Measurements from ENCODE around the gene STK32B. TPM values are rescaled to one million over a fixed set of nuclear protein-coding genes. Genes with fewer than 3 reads are reported as not detected.

The STK32B gene
- total RNA-seq, 1 experiment from 2014 or later, result 1.1 TPM

DNA sequence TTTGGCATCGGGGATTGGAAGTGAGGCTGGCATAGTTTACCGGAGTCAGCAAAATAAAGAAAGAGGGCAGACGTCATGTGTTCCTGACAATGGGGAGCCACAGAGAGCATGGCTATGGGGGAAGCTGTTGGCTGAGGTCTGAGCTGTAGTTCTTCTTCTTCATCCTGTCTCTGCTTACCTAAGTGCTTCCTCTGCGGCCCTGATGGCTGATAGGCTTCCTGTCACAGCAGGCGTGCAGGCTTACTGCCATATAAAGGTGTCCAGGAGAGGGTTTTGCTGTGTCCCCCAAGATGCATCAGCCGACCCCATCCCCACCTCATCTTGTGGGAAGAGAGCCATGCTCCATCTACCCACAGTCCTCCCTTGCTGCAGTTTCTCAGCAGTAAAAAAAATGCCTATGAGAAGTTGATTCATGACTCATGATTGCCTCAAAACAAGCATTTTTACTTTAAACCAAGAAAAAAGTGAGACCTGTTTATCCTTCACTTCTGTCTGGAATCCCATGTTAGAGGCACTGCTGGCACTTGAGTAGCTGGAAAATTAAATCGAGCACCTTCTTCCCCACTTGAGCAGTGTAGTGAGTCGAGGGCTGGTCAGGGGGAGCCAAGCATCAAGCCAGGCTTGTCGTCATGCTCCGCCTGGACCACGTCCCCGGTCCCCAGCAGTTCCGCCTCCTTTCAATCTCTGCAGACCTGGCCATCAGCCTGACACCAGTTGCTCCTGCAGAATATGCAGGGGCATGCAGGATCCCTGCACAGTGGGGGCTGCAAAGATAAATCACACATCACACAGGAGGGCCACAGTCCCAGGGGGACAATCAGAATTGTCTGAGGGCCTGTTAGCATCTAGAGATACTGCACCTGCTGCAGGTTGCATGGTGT is 419.3 kb downstream of the STK32B start:
- Histone ChIP-seq H3K9me2 (replicated peaks; ENCODE audit: low read length) (no peaks in the 10 kb centered on the region), H4K20me1 (ENCODE audit: low read length) (no peaks in the 10 kb centered on the region), H3K4me2 (ENCODE audit: low read length) (no peak overlapping the region), H2AFZ (ENCODE audit: low read length) (no peak overlapping the region), H3K27ac (ENCODE audit: low read length) (no peak overlapping the region), H3F3A (ENCODE audit: low read length, unreplicated experiment) (no peaks in the 10 kb centered on the region), H3K4me1 (ENCODE audit: insufficient read depth, low read length) (no peaks in the 10 kb centered on the region), H3K9me3 (ENCODE audit: low read length) (no peaks in the 10 kb centered on the region), H3K27me3 (ENCODE audit: low read length) (no peaks in the 10 kb centered on the region), H3K4me3 (ENCODE audit: low read length) (no peak overlapping the region), H3K9ac (ENCODE audit: low read length) (no peak overlapping the region), H3K79me2 (ENCODE audit: low read length) (no peaks in the 10 kb centered on the region), H3K36me3 (ENCODE audit: low read depth, low read length) (no peaks in the 10 kb centered on the region)
- DNase-seq (no peak), ATAC-seq (no peak)
- TF ChIP-seq EZH2phosphoT487 (IDR thresholded peaks at IDR 0.05; ENCODE audit: borderline replicate concordance, low read length), result no peak
- no peak for TF ChIP-seq EZH2 (IDR thresholded peaks at IDR 0.05; ENCODE audit: low read length, unreplicated experiment)
- no peak for TF ChIP-seq CTCF (conservative IDR thresholded peaks at IDR 0.05; ENCODE audit: low read depth, low read length)
- intact Hi-C loops (cut with micrococcal nuclease), result no loop called here
- no TSS peak for BruUV-seq (replicated peaks)
- ChIA-PET CTCF (interaction anchor here (0.6 kb wide), 1 partner anchor 267 kb away, joined by 3 read pairs; no protein-coding TSS in a partner anchor), POLR2A (ENCODE audit: unreplicated experiment) (no interaction called here)

DNA sequence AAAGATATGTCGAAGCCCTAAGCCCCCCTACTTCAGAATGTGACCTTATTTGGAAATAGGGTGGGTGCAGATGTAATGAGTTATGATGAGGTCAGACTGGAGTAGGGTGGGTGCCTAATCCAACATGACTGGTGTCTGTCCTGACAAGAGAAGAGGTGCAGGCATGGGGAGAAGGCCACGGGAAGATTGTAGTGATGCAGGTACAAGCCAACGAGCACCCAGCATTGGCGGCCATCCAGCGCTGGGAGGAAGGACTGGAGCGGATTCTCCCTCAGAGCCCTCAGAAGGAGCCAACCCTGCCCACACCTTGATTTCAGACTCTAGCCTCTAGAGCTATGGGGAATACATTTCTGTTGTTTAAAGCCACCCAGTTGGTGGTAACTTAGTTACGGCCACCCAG is 419.9 kb downstream of the STK32B start:
- TF ChIP-seq EZH2phosphoT487 (IDR thresholded peaks at IDR 0.05; ENCODE audit: borderline replicate concordance, low read length), result no peak
- no peak for TF ChIP-seq CTCF (conservative IDR thresholded peaks at IDR 0.05; ENCODE audit: low read depth, low read length)
- TF ChIP-seq EZH2 (IDR thresholded peaks at IDR 0.05; ENCODE audit: low read length, unreplicated experiment), result no peak
- Histone ChIP-seq H2AFZ (ENCODE audit: low read length) (no peak overlapping the region), H3K9me2 (replicated peaks; ENCODE audit: low read length) (no peaks in the 10 kb centered on the region), H3K9me3 (ENCODE audit: low read length) (no peaks in the 10 kb centered on the region), H3K4me2 (ENCODE audit: low read length) (no peak overlapping the region), H3K27me3 (ENCODE audit: low read length) (no peaks in the 10 kb centered on the region), H3K4me3 (ENCODE audit: low read length) (no peak overlapping the region), H3K9ac (ENCODE audit: low read length) (no peak overlapping the region), H3K79me2 (ENCODE audit: low read length) (no peaks in the 10 kb centered on the region), H3K4me1 (ENCODE audit: insufficient read depth, low read length) (no peaks in the 10 kb centered on the region), H3F3A (ENCODE audit: low read length, unreplicated experiment) (no peaks in the 10 kb centered on the region), H3K36me3 (ENCODE audit: low read depth, low read length) (no peaks in the 10 kb centered on the region), H4K20me1 (ENCODE audit: low read length) (no peaks in the 10 kb centered on the region), H3K27ac (ENCODE audit: low read length) (no peak overlapping the region)
- BruUV-seq (replicated peaks), result no TSS peak
- ATAC-seq, result no peak
- DNase-seq, result no peak
- CTCF ChIA-PET, result no interaction called here
- intact Hi-C loops (cut with micrococcal nuclease), result no loop called here
- POLR2A ChIA-PET (ENCODE audit: unreplicated experiment), result no interaction called here

GRCh38 chr4:5471691-5472090 is 420.4 kb downstream of the STK32B start:
- Histone ChIP-seq H3K9me2 (replicated peaks; ENCODE audit: low read length) (no peaks in the 10 kb centered on the region), H3K27me3 (ENCODE audit: low read length) (no peaks in the 10 kb centered on the region), H3K27ac (ENCODE audit: low read length) (no peak overlapping the region), H3K4me1 (ENCODE audit: insufficient read depth, low read length) (no peaks in the 10 kb centered on the region), H3F3A (ENCODE audit: low read length, unreplicated experiment) (no peaks in the 10 kb centered on the region), H3K36me3 (ENCODE audit: low read depth, low read length) (no peaks in the 10 kb centered on the region), H3K4me2 (ENCODE audit: low read length) (no peak overlapping the region), H3K4me3 (ENCODE audit: low read length) (no peak overlapping the region), H4K20me1 (ENCODE audit: low read length) (no peaks in the 10 kb centered on the region), H3K9ac (ENCODE audit: low read length) (no peak overlapping the region), H2AFZ (ENCODE audit: low read length) (no peak overlapping the region), H3K9me3 (ENCODE audit: low read length) (no peaks in the 10 kb centered on the region), H3K79me2 (ENCODE audit: low read length) (no peaks in the 10 kb centered on the region)
- TF ChIP-seq EZH2phosphoT487 (IDR thresholded peaks at IDR 0.05; ENCODE audit: borderline replicate concordance, low read length) (no peak), EZH2 (IDR thresholded peaks at IDR 0.05; ENCODE audit: low read length, unreplicated experiment) (no peak), CTCF (conservative IDR thresholded peaks at IDR 0.05; ENCODE audit: low read depth, low read length) (no peak)
- intact Hi-C loops (cut with micrococcal nuclease), result no loop called here
- ChIA-PET CTCF (no interaction called here), POLR2A (ENCODE audit: unreplicated experiment) (no interaction called here)
- ATAC-seq, result no peak
- no peak for DNase-seq
- BruUV-seq (replicated peaks), result no TSS peak
